Vagina (tissue), 2 donors: ENCODE data around the gene C3orf33.

Experiments used
- POLR2AphosphoS5 ChIP-seq, 2 donors: sonication (generic); formaldehyde crosslinking; IDR thresholded peaks; one replicate each; pipeline ENCODE4 v1.9.0; 2017; ENCODE audit warnings: antibody characterized with exemption in 2 of 2, mild to moderate bottlenecking in 2 of 2, low read depth in 1 of 2; ENCODE audit not compliant: insufficient read depth in 1 of 2
- TF ChIP-seq, protein P1 (sequence below), 3 experiments: fragments of 450-650 bp in 2 of 3; fragments of 200-600 bp in 1 of 3; sonication (generic) in 1 of 3; IDR thresholded peaks; one replicate each; pipeline ENCODE4 v1.5.1; 2017 to 2019; ENCODE audit warnings: antibody characterized with exemption in 3 of 3, mild to moderate bottlenecking in 2 of 3, moderate library complexity in 2 of 3

- TF ChIP-seq, protein P1, sequence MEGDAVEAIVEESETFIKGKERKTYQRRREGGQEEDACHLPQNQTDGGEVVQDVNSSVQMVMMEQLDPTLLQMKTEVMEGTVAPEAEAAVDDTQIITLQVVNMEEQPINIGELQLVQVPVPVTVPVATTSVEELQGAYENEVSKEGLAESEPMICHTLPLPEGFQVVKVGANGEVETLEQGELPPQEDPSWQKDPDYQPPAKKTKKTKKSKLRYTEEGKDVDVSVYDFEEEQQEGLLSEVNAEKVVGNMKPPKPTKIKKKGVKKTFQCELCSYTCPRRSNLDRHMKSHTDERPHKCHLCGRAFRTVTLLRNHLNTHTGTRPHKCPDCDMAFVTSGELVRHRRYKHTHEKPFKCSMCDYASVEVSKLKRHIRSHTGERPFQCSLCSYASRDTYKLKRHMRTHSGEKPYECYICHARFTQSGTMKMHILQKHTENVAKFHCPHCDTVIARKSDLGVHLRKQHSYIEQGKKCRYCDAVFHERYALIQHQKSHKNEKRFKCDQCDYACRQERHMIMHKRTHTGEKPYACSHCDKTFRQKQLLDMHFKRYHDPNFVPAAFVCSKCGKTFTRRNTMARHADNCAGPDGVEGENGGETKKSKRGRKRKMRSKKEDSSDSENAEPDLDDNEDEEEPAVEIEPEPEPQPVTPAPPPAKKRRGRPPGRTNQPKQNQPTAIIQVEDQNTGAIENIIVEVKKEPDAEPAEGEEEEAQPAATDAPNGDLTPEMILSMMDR (IDR thresholded peaks at IDR 0.05): no peak
- no peak for TF ChIP-seq POLR2AphosphoS5 (IDR thresholded peaks at IDR 0.05; ENCODE audit: insufficient read depth in 1 of 2, low read depth in 1 of 2)
These were observed 37.5 kb upstream of the C3orf33 start for GRCh38 chr3:155843569-155843968.
